Right atrium auricular region (tissue), 2 donors: ENCODE measurements around the gene TSPAN10. TPM values are rescaled to one million over a fixed set of nuclear protein-coding genes. Genes with fewer than 3 reads are reported as not detected.

ENCODE experiments used
- DNase-seq: peaks from one replicate; pipeline ENCODE4 v3.0.0-alpha.2; 2019; ENCODE audit warnings: low spot score
- H3K27ac ChIP-seq, 2 donors: fragments of 200-600 bp; sonication (generic); 1 replicate in 1 of 2; 2 replicates in 1 of 2; pipeline ENCODE4 v1.5.1; 2016 to 2019
- H3K27me3 ChIP-seq, 2 donors: fragments of 200-600 bp; sonication (generic); one replicate each; pipeline versions ENCODE4 v1.5.1 to v1.6.0; 2017 to 2019
- H3K36me3 ChIP-seq: fragments of 200-600 bp; sonication (generic); one replicate; pipeline ENCODE4 v1.5.1; 2016
- H3K4me1 ChIP-seq, 2 donors: fragments of 200-600 bp; sonication (generic); one replicate each; pipeline versions ENCODE4 v1.5.1 to v1.6.0; 2017 to 2019
- H3K4me3 ChIP-seq, 2 donors: fragments of 200-600 bp; sonication (generic); 1 replicate in 1 of 2; 2 replicates in 1 of 2; pipeline ENCODE4 v1.5.1; 2017 to 2019; ENCODE audit warnings: mild to moderate bottlenecking in 1 of 2, moderate library complexity in 1 of 2
- H3K9me3 ChIP-seq, 2 donors: fragments of 200-600 bp; sonication (generic); one replicate each; pipeline ENCODE4 v1.5.1; 2019
- microRNA-seq, 2 donors: library from miRNA; unstranded; fragments of <30 nt; microRNA quantifications; one replicate each; pipeline ENCODE4, GENCODE V29; 2016 to 2017; ENCODE audit warnings: borderline number of aligned reads in 2 of 2, borderline replicate concordance in 1 of 2
- total RNA-seq, 2 donors: library from RNA; depleted of rRNA; stranded (reverse); fragments of >200 nt; gene quantifications; one replicate each; pipeline ENCODE4 v1.1.0, GENCODE V29; 2016
- TF ChIP-seq, protein P1 (sequence below), 2 donors: fragments of 200-600 bp; sonication (generic); IDR thresholded peaks; one replicate each; pipeline ENCODE4 v1.5.1; 2019; ENCODE audit warnings: antibody characterized with exemption in 2 of 2

TSPAN10 gene
- total RNA-seq, 2 donors from 2014 or later, result not detected

DNA sequence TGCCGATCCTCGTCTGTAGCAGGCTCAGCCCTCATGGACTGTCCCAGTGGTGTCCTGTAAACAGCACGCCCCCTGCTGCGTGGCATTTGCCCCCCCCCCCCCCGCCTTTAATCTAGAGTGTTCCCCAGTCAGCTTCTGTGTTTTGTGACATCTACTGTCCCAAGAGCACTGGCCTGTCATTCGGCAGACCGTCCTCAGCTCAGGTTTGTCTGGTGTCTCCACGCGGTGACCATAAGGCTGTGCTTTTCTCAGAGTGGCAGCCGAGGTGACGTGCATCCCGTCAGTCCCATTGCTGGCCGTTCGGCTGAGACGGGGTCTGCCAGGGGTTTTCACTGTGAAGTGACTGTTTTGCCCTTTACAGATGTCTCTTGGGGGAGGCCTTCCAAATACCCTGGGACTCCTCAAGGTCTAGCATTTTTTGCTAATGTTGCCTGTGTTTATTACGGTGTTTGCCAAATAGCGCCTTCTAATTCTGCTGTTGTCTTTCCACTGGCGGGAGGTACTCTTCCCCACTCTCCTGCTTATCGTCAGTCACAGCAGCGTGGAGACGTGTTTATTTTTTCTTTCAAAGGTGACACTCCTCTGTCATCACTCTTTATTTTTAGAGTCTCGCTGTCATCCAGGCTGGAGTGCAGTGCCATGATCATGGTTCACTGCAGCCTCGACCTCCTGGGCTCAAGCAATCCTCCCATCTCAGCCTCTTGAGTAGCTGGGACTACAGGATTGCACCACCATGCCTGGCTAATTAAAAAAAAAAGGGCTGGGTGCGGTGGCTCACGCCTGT lies 60.5 kb downstream of the TSPAN10 start:
- Histone ChIP-seq H3K4me3 (no peak overlapping the region), H3K27ac (peak overlapping the region; percentile 71), H3K27me3 (no peaks in the 10 kb centered on the region), H3K36me3 (peaks cover 84% of the 10 kb centered on the region), H3K4me1 (peaks cover 0 to 39% of the 10 kb centered on the region in 2 donors), H3K9me3 (no peaks in the 10 kb centered on the region)
- TF ChIP-seq, protein P1, sequence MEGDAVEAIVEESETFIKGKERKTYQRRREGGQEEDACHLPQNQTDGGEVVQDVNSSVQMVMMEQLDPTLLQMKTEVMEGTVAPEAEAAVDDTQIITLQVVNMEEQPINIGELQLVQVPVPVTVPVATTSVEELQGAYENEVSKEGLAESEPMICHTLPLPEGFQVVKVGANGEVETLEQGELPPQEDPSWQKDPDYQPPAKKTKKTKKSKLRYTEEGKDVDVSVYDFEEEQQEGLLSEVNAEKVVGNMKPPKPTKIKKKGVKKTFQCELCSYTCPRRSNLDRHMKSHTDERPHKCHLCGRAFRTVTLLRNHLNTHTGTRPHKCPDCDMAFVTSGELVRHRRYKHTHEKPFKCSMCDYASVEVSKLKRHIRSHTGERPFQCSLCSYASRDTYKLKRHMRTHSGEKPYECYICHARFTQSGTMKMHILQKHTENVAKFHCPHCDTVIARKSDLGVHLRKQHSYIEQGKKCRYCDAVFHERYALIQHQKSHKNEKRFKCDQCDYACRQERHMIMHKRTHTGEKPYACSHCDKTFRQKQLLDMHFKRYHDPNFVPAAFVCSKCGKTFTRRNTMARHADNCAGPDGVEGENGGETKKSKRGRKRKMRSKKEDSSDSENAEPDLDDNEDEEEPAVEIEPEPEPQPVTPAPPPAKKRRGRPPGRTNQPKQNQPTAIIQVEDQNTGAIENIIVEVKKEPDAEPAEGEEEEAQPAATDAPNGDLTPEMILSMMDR (IDR thresholded peaks at IDR 0.05), result no peak
- no peak for DNase-seq

Small RNA genes within 50 kb of the gene (microRNA-seq; reads per million reads assigned to microRNA genes)
- gene MIR6786, result 0 to 1.4 reads per million in 2 donors

Other genes starting within 250 kb of the TSPAN10 start
- 10 to 100 TPM in 1 of 2 donors, 1 to 10 TPM in 1; 5.8 to 12.7 TPM for gene BAHCC1, start 241.7 kb upstream of the TSPAN10 start, total RNA-seq
- gene ACTG1, start 124.4 kb upstream of the TSPAN10 start, total RNA-seq, result 1,000 to 10,000 TPM; 1,076 to 1,610 TPM
- gene FSCN2, start 108.8 kb upstream of the TSPAN10 start, total RNA-seq, result under 1 TPM; 0.63 to 0.74 TPM
- 10 to 100 TPM; 12.8 to 13.7 TPM for gene FAAP100, start 84.8 kb upstream of the TSPAN10 start, total RNA-seq
- 10 to 100 TPM; 69.3 to 70.4 TPM for gene NPLOC4, start 84 bp upstream of the TSPAN10 start, total RNA-seq
- gene PDE6G, start 19.3 kb downstream of the TSPAN10 start, total RNA-seq, result not detected
- gene OXLD1, start 29.4 kb downstream of the TSPAN10 start, total RNA-seq, result 10 to 100 TPM; 19.3 to 19.6 TPM
- 1 to 10 TPM; 3.8 to 5.1 TPM for gene CCDC137, start 29.5 kb downstream of the TSPAN10 start, total RNA-seq
- gene ARL16, start 46.6 kb downstream of the TSPAN10 start, total RNA-seq, result 10 to 100 TPM; 20.3 to 22.2 TPM
- 10 to 100 TPM; 33.7 to 59.5 TPM for gene HGS, start 46.8 kb downstream of the TSPAN10 start, total RNA-seq
- 100 to 1,000 TPM in 1 of 2 donors, 10 to 100 TPM in 1; 87.9 to 127 TPM for gene MRPL12, start 66.2 kb downstream of the TSPAN10 start, total RNA-seq
- gene SLC25A10, start 75.1 kb downstream of the TSPAN10 start, total RNA-seq, result 10 to 100 TPM in 1 of 2 donors, 1 to 10 TPM in 1; 6.6 to 18.2 TPM
- gene GCGR, start 167.0 kb downstream of the TSPAN10 start, total RNA-seq, result not detected
- 100 to 1,000 TPM in 1 of 2 donors, 10 to 100 TPM in 1; 91.3 to 108 TPM for gene MCRIP1, start 196.1 kb downstream of the TSPAN10 start, total RNA-seq
- not detected for gene PPP1R27, start 197.9 kb downstream of the TSPAN10 start, total RNA-seq
- gene P4HB, start 223.3 kb downstream of the TSPAN10 start, total RNA-seq, result 100 to 1,000 TPM; 321 to 426 TPM
- 100 to 1,000 TPM in 1 of 2 donors, 10 to 100 TPM in 1; 59.4 to 145 TPM for gene ARHGDIA, start 234.1 kb downstream of the TSPAN10 start, total RNA-seq